ENCODE data around the gene VIPR2. TPM values are rescaled to one million over a fixed set of nuclear protein-coding genes. Genes with fewer than 3 reads are reported as not detected.

VIPR2 gene
- total and polyA plus RNA-seq, 4 donors = 6.0 to 11.3 (median 8.4) TPM

DNA sequence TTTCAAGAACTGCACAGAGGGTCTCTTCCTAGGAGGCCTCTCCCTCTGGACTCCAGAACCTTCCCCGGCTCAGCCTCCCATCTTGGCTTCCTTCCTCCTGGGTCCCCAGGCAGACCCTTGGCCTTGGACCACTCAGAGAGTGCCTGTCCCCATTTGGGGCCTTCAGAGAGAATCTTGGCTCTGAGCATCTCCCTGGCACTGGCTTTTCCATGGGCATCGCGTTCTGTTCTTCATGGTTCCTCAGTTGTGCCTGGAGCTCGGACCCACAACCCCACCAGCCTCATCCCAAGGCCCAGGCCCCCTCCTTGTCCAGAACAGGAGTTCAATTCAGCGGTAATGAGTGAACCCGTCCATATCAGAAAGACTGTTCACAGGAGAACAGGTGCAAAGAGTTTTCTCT lies 73.4 kb downstream of the VIPR2 start:
- H3K36me3 ChIP-seq (ENCODE audit: control insufficient read depth, insufficient read depth, low read length) = no peaks in the 10 kb centered on the region
- no peak overlapping the region for H3K4me3 ChIP-seq (ENCODE audit: low read depth, low read length)
- no peak overlapping the region for H3K27ac ChIP-seq (ENCODE audit: low read depth, low read length)
- no peaks in the 10 kb centered on the region for H3K27me3 ChIP-seq (ENCODE audit: control insufficient read depth, insufficient read depth, low read length)
- WGBS (ENCODE audit: insufficient coverage) = 93% methylated on average over 4 of the region's 6 CpGs
- no peaks in the 10 kb centered on the region for H3K9me3 ChIP-seq (ENCODE audit: control insufficient read depth, insufficient read depth, low read length)
- DNase-seq (ENCODE audit: low read depth in 4 of 6, low spot score in 6 of 6) = no peak
- peaks cover 21% of the 10 kb centered on the region for H3K4me1 ChIP-seq (ENCODE audit: control insufficient read depth, insufficient read depth, low read length)

DNA sequence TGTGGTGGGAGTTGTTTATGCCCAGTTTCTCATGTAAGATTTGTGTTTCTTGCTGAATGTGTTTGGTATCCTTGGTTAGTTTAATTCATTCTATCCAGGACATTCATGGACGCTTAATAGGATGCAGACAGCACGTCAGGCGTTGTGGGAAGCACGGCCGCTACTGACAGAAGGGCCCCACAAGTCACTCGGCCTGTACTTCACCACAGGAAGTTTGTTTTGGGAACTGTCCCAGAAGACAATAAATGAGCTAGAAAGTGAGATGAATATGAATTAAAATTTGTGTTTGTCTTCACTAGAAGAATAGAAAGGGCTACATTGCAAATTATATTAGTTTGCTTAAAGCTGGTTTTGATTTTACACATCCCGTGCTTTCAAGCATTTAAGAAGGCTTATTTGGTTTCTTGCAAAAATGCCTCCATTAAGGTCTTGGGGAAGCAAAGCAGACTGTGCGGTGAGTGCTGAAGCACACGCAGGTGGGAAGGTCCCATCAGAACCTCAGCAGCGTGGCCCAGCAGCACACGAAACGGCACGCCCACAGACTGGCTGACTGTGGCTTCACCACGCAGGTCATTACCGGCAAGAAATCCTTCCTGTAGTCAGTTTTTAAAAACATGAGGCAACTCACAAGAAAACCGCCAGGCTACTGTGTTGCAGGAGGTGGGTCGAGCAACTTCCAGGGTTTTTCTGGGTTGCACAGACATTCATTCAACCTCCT lies 74.1 kb downstream of the VIPR2 start:
- H3K36me3 ChIP-seq (ENCODE audit: control insufficient read depth, insufficient read depth, low read length) = no peaks in the 10 kb centered on the region
- DNase-seq (ENCODE audit: low read depth in 4 of 6, low spot score in 6 of 6) = peak in 1 of 6 donors; percentile 30
- peaks cover 21% of the 10 kb centered on the region for H3K4me1 ChIP-seq (ENCODE audit: control insufficient read depth, insufficient read depth, low read length)
- WGBS (ENCODE audit: insufficient coverage) = 62% methylated on average over 15 of the region's 17 CpGs
- H3K27ac ChIP-seq (ENCODE audit: low read depth, low read length) = no peak overlapping the region
- no peak overlapping the region for H3K4me3 ChIP-seq (ENCODE audit: low read depth, low read length)
- H3K27me3 ChIP-seq (ENCODE audit: control insufficient read depth, insufficient read depth, low read length) = no peaks in the 10 kb centered on the region
- no peaks in the 10 kb centered on the region for H3K9me3 ChIP-seq (ENCODE audit: control insufficient read depth, insufficient read depth, low read length)

DNA sequence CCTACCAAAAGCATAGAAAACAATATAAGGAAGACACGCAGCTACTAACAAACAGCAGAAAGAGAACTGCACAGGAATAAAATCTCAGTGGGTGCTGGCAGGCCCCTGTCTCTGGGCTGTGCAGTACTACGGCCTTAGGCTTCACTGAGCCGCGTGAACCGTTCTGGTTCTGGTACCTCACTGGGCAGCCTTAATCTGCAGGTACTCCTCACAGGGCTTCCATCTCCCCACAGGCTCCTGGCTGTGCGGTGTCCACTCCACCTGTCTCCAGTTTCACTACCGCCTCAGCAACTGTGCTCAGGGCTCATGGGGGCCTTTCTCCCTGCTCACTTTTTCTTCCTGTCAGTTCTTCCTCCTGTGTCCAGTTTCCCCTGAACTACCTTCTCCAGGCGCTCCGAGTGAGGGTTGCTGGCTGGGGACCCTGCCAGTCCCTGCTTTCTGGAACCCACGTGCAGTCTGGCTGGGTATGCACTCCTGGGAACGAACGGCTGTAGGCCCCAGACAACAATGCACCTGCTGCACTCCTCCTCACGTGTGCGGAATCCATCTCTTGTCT lies 75.7 kb downstream of the VIPR2 start:
- H3K4me1 ChIP-seq (ENCODE audit: control insufficient read depth, insufficient read depth, low read length) = peaks cover 21% of the 10 kb centered on the region
- DNase-seq (ENCODE audit: low read depth in 4 of 6, low spot score in 6 of 6) = no peak
- peak overlapping the region; percentile 62 for H3K27ac ChIP-seq (ENCODE audit: low read depth, low read length)
- no peaks in the 10 kb centered on the region for H3K9me3 ChIP-seq (ENCODE audit: control insufficient read depth, insufficient read depth, low read length)
- H3K4me3 ChIP-seq (ENCODE audit: low read depth, low read length) = no peak overlapping the region
- H3K27me3 ChIP-seq (ENCODE audit: control insufficient read depth, insufficient read depth, low read length) = no peaks in the 10 kb centered on the region
- 73% methylated on average over 14 of the region's 14 CpGs for WGBS (ENCODE audit: insufficient coverage)
- peaks cover 3% of the 10 kb centered on the region for H3K36me3 ChIP-seq (ENCODE audit: control insufficient read depth, insufficient read depth, low read length)

DNA sequence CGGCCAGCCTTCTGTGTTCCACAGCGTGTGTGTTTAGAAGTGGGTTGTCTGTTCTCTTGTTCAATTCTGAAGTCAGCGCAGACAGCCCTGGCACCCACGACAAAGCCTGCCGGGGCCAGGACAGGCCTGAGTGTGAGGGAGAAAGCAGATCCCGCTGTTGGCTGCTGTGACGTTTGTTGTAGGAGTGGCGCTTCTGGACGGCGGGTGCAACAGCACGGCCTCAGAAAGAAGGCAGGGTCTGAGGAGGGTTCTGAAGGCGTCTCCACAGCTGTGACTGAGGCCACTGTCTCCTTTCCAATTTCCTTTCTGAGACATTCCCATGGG lies 76.2 kb downstream of the VIPR2 start:
- no peaks in the 10 kb centered on the region for H3K9me3 ChIP-seq (ENCODE audit: control insufficient read depth, insufficient read depth, low read length)
- peak overlapping the region; percentile 62 for H3K27ac ChIP-seq (ENCODE audit: low read depth, low read length)
- peaks cover 21% of the 10 kb centered on the region for H3K4me1 ChIP-seq (ENCODE audit: control insufficient read depth, insufficient read depth, low read length)
- DNase-seq (ENCODE audit: low read depth in 4 of 6, low spot score in 6 of 6) = peak in 5 of 6 donors; percentile 21 to 70 (median 24)
- peaks cover 3% of the 10 kb centered on the region for H3K36me3 ChIP-seq (ENCODE audit: control insufficient read depth, insufficient read depth, low read length)
- no peak overlapping the region for H3K4me3 ChIP-seq (ENCODE audit: low read depth, low read length)
- no peaks in the 10 kb centered on the region for H3K27me3 ChIP-seq (ENCODE audit: control insufficient read depth, insufficient read depth, low read length)
- 13% methylated on average over 12 of the region's 12 CpGs for WGBS (ENCODE audit: insufficient coverage)

DNA sequence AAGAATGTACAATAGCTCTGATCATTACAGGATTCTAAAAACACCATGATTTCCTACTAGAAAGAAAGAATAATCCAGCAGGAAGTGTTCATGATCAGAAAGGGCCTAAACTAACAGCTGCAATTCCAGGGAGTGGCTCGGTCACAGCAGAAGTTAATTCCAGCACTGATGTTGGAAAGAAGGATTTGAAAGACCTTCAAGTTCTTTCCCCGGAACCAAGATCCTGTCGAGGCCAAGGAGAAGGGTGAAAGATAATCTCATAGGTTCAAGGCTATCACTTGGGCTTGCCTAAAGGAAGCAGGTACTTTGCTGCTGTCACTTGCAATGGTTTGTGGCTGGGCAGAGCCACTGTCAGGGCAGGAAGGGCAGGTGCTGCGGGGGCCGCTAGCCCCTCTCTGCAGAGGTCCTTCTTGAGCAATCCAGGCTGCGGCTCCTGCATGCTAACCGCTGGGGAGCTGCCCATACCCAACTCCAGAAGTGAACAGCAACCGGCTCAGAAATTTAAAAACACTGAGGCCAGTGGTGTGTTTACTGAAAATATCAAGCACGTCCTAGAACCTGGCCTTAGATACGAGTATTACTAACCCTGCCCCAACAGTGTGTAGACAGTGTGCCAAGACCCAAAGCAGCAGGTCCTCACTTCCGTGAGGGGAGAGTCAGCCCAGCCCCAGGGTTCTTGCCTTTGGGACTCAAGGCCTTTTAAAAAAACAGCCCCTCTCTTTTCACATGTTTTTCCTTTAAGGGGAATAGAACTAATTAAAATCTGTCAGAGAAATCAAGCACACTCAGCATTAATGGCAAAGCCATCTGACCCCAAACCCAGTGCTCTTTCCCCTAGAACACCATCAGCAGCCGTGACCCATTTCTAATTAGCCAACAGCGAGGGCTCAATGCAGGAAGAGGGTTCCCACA lies 76.8 kb downstream of the VIPR2 start:
- Histone ChIP-seq H3K27me3 (ENCODE audit: control insufficient read depth, insufficient read depth, low read length) (no peaks in the 10 kb centered on the region), H3K9me3 (ENCODE audit: control insufficient read depth, insufficient read depth, low read length) (no peaks in the 10 kb centered on the region), H3K4me3 (ENCODE audit: low read depth, low read length) (no peak overlapping the region), H3K4me1 (ENCODE audit: control insufficient read depth, insufficient read depth, low read length) (peaks cover 21% of the 10 kb centered on the region), H3K27ac (ENCODE audit: low read depth, low read length) (peak overlapping the region; percentile 62), H3K36me3 (ENCODE audit: control insufficient read depth, insufficient read depth, low read length) (peaks cover 3% of the 10 kb centered on the region)
- WGBS (ENCODE audit: insufficient coverage) = 87% methylated on average over 10 of the region's 13 CpGs
- DNase-seq (ENCODE audit: low read depth in 4 of 6, low spot score in 6 of 6) = no peak

DNA sequence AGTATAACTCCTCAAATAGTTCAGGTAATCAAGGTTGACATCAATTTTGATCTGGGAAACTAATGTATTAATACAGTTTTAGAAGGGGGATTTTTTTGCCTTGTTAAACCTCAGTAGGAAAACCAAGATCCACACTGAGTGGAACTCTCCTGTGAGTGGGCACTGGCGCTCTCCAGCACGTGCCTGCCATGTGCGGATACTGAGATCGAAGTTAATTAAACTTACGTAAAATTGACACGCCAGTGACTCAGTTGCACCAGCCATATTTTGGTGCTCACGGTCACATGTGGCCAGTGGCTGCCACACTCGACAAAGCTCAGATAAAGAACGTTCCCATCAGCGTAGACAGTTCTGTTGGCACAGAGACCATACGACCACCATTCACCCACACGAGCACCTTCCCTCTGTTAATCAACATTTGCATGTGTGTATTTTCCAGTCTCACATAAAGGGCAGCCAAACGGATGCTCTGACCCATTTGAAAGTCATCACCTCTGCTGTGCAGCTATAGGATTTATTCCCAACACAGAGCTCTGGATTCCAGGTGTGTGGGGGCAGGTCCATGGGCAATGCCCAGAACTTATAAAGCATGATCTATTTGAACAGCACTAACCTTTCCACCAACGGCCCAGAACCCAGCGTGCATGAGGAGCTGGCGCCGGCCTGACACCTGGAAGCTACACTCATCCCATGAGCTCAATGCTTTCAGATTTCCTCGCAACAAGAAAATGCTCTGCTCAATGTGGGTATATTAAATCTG lies 77.7 kb downstream of the VIPR2 start:
- Histone ChIP-seq H3K9me3 (ENCODE audit: control insufficient read depth, insufficient read depth, low read length) (no peaks in the 10 kb centered on the region), H3K4me3 (ENCODE audit: low read depth, low read length) (no peak overlapping the region), H3K27me3 (ENCODE audit: control insufficient read depth, insufficient read depth, low read length) (no peaks in the 10 kb centered on the region), H3K27ac (ENCODE audit: low read depth, low read length) (no peak overlapping the region), H3K4me1 (ENCODE audit: control insufficient read depth, insufficient read depth, low read length) (peaks cover 21% of the 10 kb centered on the region), H3K36me3 (ENCODE audit: control insufficient read depth, insufficient read depth, low read length) (peaks cover 3% of the 10 kb centered on the region)
- 94% methylated on average over 13 of the region's 18 CpGs for WGBS (ENCODE audit: insufficient coverage)
- no peak for DNase-seq (ENCODE audit: low read depth in 4 of 6, low spot score in 6 of 6)

DNA sequence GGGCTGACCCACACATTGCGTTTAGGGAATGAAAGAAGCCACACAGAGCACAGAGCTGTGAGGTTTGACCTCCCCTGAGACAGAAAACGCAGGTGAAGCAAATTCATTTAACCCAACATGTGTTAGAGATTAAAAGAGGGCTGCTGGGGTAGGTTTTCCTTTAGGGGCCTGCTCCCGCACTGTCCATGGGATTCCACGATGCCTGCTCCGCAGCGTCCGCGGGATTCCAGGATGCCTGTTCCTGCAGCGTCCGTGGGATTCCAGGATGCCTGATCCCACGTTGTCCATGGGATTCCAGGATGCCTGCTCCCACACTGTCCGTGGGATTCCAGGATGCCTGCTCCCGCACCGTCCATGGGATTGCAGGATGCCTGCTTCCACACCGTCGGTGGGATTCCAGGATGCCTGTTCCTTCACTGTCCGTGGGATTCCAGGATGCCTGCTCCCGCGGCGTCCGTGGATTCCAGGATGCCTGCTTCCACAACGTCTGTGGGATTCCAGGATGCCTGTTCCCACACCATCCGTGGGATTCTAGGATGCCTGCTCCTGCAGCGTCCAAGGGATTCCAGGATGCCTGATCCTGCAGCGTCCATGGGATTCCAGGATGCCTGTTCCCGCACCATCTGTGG lies 78.7 kb downstream of the VIPR2 start:
- WGBS (ENCODE audit: insufficient coverage) = 95% methylated on average over 24 of the region's 26 CpGs
- no peaks in the 10 kb centered on the region for H3K27me3 ChIP-seq (ENCODE audit: control insufficient read depth, insufficient read depth, low read length)
- no peak for DNase-seq (ENCODE audit: low read depth in 4 of 6, low spot score in 6 of 6)
- peaks cover 21% of the 10 kb centered on the region for H3K4me1 ChIP-seq (ENCODE audit: control insufficient read depth, insufficient read depth, low read length)
- H3K4me3 ChIP-seq (ENCODE audit: low read depth, low read length) = no peak overlapping the region
- H3K36me3 ChIP-seq (ENCODE audit: control insufficient read depth, insufficient read depth, low read length) = peaks cover 3% of the 10 kb centered on the region
- no peaks in the 10 kb centered on the region for H3K9me3 ChIP-seq (ENCODE audit: control insufficient read depth, insufficient read depth, low read length)
- H3K27ac ChIP-seq (ENCODE audit: low read depth, low read length) = no peak overlapping the region

DNA sequence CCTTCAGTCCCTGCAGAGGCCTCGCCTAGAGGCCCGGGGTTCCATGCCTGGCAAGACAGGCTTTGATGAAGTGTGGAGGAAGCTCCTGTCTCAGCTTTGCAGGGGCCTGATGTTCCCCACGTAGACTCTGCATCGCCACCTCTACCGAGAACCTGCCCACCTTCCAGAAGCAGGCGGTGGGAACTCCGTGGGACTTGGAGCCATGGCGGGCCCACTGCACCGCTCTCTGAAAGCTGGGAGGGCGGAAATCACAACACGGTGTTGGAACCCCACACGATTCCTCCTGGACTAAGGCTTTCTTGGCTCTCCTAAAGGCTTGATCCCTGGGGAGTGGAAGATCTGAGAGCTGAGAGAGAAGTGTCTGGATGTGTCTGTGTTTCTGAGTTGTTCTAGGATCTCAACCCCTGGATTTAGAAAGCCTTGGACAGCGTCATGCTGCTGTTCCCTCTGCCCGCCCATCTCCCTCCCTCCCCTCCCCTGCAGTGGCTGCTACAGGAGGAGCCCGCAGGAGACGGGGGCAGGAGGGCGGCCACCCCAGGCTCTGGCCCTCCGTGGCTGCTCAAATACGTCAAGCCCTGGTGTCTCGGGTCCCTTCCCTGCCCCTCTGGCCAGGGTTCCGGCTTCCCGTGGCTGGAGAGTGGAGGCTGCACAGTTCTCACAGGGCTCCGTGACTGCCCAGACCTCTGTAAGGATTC lies 79.7 kb downstream of the VIPR2 start:
- 84% methylated on average over 20 of the region's 23 CpGs for WGBS (ENCODE audit: insufficient coverage)
- H3K9me3 ChIP-seq (ENCODE audit: control insufficient read depth, insufficient read depth, low read length) = no peaks in the 10 kb centered on the region
- H3K4me3 ChIP-seq (ENCODE audit: low read depth, low read length) = no peak overlapping the region
- peaks cover 19% of the 10 kb centered on the region for H3K4me1 ChIP-seq (ENCODE audit: control insufficient read depth, insufficient read depth, low read length)
- no peak for DNase-seq (ENCODE audit: low read depth in 4 of 6, low spot score in 6 of 6)
- H3K27ac ChIP-seq (ENCODE audit: low read depth, low read length) = no peak overlapping the region
- peaks cover 3% of the 10 kb centered on the region for H3K36me3 ChIP-seq (ENCODE audit: control insufficient read depth, insufficient read depth, low read length)
- no peaks in the 10 kb centered on the region for H3K27me3 ChIP-seq (ENCODE audit: control insufficient read depth, insufficient read depth, low read length)
